Caco-2 (cell line): ENCODE data around the gene PGLYRP1. TPM values are rescaled to one million over a fixed set of nuclear protein-coding genes. Genes with fewer than 3 reads are reported as not detected.

Experiments
- BruUV-seq: library from RNA; stranded (reverse); fragments of 400-500 nt; replicated peaks from 2 replicates; lab custom pipeline; 2021; lab: Mats Ljungman, UMichigan
- CTCF ChIA-PET: fragments of 300-600 bp; sonication (Branson Sonifier 250); formaldehyde crosslinking; loops from one replicate; lab custom pipeline; 2022; ENCODE audit warnings: antibody characterized with exemption; lab: Charles Lee
- POLR2A ChIA-PET: fragments of 300-600 bp; sonication (Branson Sonifier 250); formaldehyde crosslinking; loops from one replicate; lab custom pipeline; 2022; ENCODE audit warnings: antibody characterized with exemption; lab: Charles Lee
- DNase-seq, 2 experiments: peaks; one replicate each; pipeline versions ENCODE4 v3.0.0 to v3.0.0-alpha.2; 2020 to 2022
- H3K27me3 ChIP-seq: replicated peaks from 2 replicates; pipeline ENCODE4 v1.6.0; 2011; ENCODE audit warnings: low read length; ENCODE audit not compliant: control insufficient read depth, insufficient read depth
- H3K36me3 ChIP-seq: 2 replicates; pipeline ENCODE4 v1.5.1; 2011; ENCODE audit warnings: low read length; ENCODE audit not compliant: control insufficient read depth, insufficient read depth
- H3K4me1 ChIP-seq: fragments of 250-450 bp; sonication (Bioruptor Pico); 2 replicates; pipeline ENCODE4 v1.5.1; 2020; ENCODE audit warnings: mild to moderate bottlenecking
- H3K4me3 ChIP-seq: 2 replicates; pipeline ENCODE4 v1.5.1; 2011; ENCODE audit warnings: low read depth, mild to moderate bottlenecking, control low read depth, low read length
- H3K9me3 ChIP-seq: fragments of 250-450 bp; sonication (Bioruptor Pico); 2 replicates; pipeline ENCODE4 v1.5.1; 2020; ENCODE audit warnings: mild to moderate bottlenecking, moderate library complexity
- H3K27ac Mint-ChIP-seq: one replicate; pipeline ENCODE4 v1.8.0; 2022; ENCODE audit warnings: mixed read lengths; ENCODE audit not compliant: unreplicated experiment
- H3K27me3 Mint-ChIP-seq: one replicate; pipeline ENCODE4 v1.8.0; 2022; ENCODE audit warnings: mixed read lengths; ENCODE audit not compliant: insufficient read depth, unreplicated experiment
- H3K36me3 Mint-ChIP-seq: one replicate; pipeline ENCODE4 v1.8.0; 2022; ENCODE audit warnings: mild to moderate bottlenecking, mixed read lengths; ENCODE audit not compliant: insufficient read depth, unreplicated experiment
- H3K4me1 Mint-ChIP-seq: one replicate; pipeline ENCODE4 v1.8.0; 2022; ENCODE audit warnings: low read depth, mixed read lengths; ENCODE audit not compliant: unreplicated experiment
- H3K4me3 Mint-ChIP-seq: one replicate; pipeline ENCODE4 v1.8.0; 2022; ENCODE audit warnings: mild to moderate bottlenecking, moderate library complexity, mixed read lengths; ENCODE audit not compliant: unreplicated experiment
- H3K9me3 Mint-ChIP-seq: one replicate; pipeline ENCODE4 v1.8.0; 2022; ENCODE audit warnings: mixed read lengths; ENCODE audit not compliant: unreplicated experiment
- intact Hi-C: fragments of 100-400 bp; cut with micrococcal nuclease; formaldehyde crosslinking; loops from one replicate; pipeline ENCODE4 v1.10.0; 2022; ENCODE audit not compliant: unreplicated experiment
- total RNA-seq: library from RNA; stranded (reverse); gene quantifications from 2 replicates; pipeline ENCODE4 v1.2.3, GENCODE V29; 2022
- TF ChIP-seq, protein P1 (sequence below), 2 experiments: fragments of 200-600 bp in 1 of 2; IDR thresholded peaks; 1 replicate in 1 of 2; 2 replicates in 1 of 2; pipeline versions ENCODE4 v1.5.1 to v1.8.0; 2011 to 2022; ENCODE audit warnings: antibody characterized with exemption in 1 of 2, control low read depth in 1 of 2, inconsistent platforms in 1 of 2, low read depth in 1 of 2, low read length in 1 of 2, mild to moderate bottlenecking in 1 of 2, moderate library complexity in 1 of 2; ENCODE audit not compliant: insufficient read depth in 1 of 2, severe bottlenecking in 1 of 2, unreplicated experiment in 1 of 2

Gene PGLYRP1
- total RNA-seq, 1 experiment from 2014 or later: not detected

DNA sequence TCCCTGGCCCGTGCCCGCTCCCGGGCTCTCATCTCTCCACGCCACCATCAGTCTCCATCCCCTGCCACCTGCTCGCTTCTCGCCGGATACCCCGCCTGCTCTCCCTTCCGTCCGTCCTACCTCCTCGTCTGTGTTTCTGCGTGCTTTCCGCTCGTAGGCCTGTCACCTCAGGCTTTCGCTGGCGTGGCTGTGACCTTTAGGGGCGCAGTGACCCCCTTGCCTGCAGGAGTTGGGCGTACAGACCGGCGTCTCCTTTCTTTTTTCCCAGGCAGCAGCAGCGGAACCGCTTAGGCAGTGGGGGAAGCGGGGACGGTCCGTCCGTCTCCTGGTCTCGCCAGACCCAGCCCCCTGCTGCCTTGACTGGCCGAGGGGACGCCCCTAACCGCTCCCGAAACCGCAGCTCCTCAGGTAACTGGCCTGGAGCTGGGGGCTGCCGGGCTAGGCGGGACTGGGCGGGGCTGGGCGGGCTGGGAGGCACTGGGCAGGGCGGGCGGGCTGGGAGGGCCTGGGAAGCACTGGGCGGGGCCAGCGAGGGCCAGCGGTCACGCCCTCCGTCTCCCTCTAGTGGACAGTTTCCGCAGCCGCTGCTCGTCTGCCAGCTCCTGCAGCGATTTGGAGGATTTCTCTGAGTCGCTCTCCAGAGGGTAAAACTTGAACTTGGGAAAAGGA, 6.3 kb downstream of the PGLYRP1 start:
- TF ChIP-seq, protein P1, sequence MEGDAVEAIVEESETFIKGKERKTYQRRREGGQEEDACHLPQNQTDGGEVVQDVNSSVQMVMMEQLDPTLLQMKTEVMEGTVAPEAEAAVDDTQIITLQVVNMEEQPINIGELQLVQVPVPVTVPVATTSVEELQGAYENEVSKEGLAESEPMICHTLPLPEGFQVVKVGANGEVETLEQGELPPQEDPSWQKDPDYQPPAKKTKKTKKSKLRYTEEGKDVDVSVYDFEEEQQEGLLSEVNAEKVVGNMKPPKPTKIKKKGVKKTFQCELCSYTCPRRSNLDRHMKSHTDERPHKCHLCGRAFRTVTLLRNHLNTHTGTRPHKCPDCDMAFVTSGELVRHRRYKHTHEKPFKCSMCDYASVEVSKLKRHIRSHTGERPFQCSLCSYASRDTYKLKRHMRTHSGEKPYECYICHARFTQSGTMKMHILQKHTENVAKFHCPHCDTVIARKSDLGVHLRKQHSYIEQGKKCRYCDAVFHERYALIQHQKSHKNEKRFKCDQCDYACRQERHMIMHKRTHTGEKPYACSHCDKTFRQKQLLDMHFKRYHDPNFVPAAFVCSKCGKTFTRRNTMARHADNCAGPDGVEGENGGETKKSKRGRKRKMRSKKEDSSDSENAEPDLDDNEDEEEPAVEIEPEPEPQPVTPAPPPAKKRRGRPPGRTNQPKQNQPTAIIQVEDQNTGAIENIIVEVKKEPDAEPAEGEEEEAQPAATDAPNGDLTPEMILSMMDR (IDR thresholded peaks at IDR 0.05; ENCODE audit: insufficient read depth in 1 of 2, low read depth in 1 of 2, low read length in 1 of 2, severe bottlenecking in 1 of 2, unreplicated experiment in 1 of 2): peak; percentile 93 to 95
- H3K9me3 ChIP-seq: no peaks in the 10 kb centered on the region
- Mint-ChIP-seq H3K9me3 (no peaks in the 10 kb centered on the region), H3K4me3 (peak overlapping the region; percentile 86), H3K27me3 (peaks cover 8% of the 10 kb centered on the region), H3K36me3 (peaks cover 6% of the 10 kb centered on the region), H3K27ac (no peak overlapping the region), H3K4me1 (peaks cover 21% of the 10 kb centered on the region)
- POLR2A ChIA-PET: interaction anchor here (0.6 kb wide), 1 partner anchor 246 kb away, joined by 4 read pairs; no protein-coding TSS in a partner anchor
- intact Hi-C loops: loop anchor here (5.0 to 10.0 kb wide), 3 partner anchors 89 to 202 kb away; partner anchors contain the start of gene RSPH6A
- no peaks in the 10 kb centered on the region; the same call in 1 of the 2 replicates for H3K27me3 ChIP-seq
- H3K36me3 ChIP-seq: no peaks in the 10 kb centered on the region
- DNase-seq: peak; percentile 78 to 91
- H3K4me1 ChIP-seq: peaks cover 20% of the 10 kb centered on the region
- CTCF ChIA-PET: interaction anchor here (0.7 to 1.6 kb wide), 12 partner anchors 10 to 248 kb away, joined by 3 to 20 read pairs (median 5); partner anchors contain the start of genes CCDC61, FOXA3, IGFL2 and IGFL4
- peak overlapping the region; percentile 57 for H3K4me3 ChIP-seq
- no TSS peak for BruUV-seq

DNA sequence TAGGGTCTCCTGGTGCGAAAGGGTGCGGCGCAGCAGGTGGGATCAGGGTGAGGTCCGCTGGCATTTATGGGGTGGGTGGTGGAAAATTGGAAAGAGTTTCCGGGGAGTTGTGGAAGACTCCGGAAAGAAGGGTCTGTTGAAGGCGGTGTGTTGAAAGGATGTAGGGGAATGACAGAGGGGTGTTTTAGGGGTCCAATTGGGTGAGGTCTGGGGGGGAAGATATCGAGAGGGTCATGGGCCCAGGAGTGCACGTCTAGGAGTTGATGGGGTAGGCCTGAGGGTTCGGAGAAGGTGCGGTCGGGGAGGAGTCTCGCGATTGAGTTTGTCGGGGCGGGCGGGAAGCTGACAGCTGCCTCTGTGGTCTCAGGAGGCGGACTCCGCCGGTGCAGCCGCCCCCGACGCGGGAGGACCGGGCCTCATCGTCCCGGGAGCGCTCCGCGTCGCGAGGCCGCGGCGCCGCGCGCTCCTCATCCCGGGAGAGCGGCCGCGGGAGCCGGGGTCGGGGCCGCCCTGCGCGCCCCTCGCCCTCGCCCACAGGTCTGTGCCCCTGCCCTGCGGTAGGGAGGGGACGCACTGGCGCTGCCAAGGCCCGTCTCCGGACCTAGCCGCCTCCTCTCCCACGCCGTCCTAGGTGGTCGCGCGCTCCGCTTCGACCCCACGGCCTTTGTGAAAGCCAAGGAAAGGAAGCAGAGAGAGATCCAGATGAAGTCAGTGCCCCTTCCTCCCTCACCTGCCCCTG, 7.0 kb downstream of the PGLYRP1 start:
- Histone ChIP-seq H3K9me3 (no peaks in the 10 kb centered on the region), H3K4me1 (peaks cover 20% of the 10 kb centered on the region), H3K27me3 (no peaks in the 10 kb centered on the region; the same call in 1 of the 2 replicates), H3K36me3 (no peaks in the 10 kb centered on the region), H3K4me3 (peak overlapping the region; percentile 57)
- DNase-seq: peak in 1 of 2 experiments; percentile 41
- Mint-ChIP-seq H3K27ac (no peak overlapping the region), H3K27me3 (peaks cover 8% of the 10 kb centered on the region), H3K9me3 (no peaks in the 10 kb centered on the region), H3K36me3 (peaks cover 6% of the 10 kb centered on the region), H3K4me3 (peak overlapping the region; percentile 86), H3K4me1 (peaks cover 21% of the 10 kb centered on the region)
- intact Hi-C loops: loop anchor here (5.0 to 10.0 kb wide), 3 partner anchors 89 to 201 kb away; partner anchors contain the start of gene RSPH6A
- TF ChIP-seq, protein P1 (IDR thresholded peaks at IDR 0.05; ENCODE audit: insufficient read depth in 1 of 2, low read depth in 1 of 2, low read length in 1 of 2, severe bottlenecking in 1 of 2, unreplicated experiment in 1 of 2): no peak
- ChIA-PET POLR2A (interaction anchor here (0.6 kb wide), 1 partner anchor 245 kb away, joined by 4 read pairs; no protein-coding TSS in a partner anchor), CTCF (interaction anchor here (0.9 to 1.6 kb wide), 10 partner anchors 10 to 199 kb away, joined by 3 to 20 read pairs (median 5); partner anchors contain the start of genes CCDC61 and IGFL4)
- BruUV-seq: no TSS peak
